ENCODE measurements around the gene AHNAK.

DNA sequence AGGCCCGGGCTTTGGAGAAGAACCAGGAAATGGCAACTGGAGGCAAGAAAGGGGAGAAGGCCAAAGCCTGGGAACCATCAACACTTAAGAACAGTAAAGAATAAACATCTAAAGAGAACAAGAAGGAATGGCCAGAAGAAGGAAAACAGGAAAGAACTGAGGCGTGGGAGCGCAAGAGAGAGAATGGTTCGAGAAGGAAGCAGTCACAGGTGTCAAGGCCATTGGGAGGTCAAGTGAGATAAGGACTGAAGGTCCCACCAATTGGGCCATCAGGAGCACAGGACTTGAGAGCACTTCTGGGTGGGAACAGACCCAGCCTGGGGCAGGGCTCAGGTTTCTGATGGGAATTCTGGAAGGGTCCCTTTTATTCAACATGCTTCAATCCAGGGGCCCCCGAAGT lies 128.5 kb downstream of the AHNAK start:
- TF ChIP-seq, protein P1, sequence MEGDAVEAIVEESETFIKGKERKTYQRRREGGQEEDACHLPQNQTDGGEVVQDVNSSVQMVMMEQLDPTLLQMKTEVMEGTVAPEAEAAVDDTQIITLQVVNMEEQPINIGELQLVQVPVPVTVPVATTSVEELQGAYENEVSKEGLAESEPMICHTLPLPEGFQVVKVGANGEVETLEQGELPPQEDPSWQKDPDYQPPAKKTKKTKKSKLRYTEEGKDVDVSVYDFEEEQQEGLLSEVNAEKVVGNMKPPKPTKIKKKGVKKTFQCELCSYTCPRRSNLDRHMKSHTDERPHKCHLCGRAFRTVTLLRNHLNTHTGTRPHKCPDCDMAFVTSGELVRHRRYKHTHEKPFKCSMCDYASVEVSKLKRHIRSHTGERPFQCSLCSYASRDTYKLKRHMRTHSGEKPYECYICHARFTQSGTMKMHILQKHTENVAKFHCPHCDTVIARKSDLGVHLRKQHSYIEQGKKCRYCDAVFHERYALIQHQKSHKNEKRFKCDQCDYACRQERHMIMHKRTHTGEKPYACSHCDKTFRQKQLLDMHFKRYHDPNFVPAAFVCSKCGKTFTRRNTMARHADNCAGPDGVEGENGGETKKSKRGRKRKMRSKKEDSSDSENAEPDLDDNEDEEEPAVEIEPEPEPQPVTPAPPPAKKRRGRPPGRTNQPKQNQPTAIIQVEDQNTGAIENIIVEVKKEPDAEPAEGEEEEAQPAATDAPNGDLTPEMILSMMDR (conservative IDR thresholded peaks at IDR 0.05 in 1 of 2, IDR thresholded peaks at IDR 0.05 in 1 of 2; ENCODE audit: low read depth in 1 of 2, low read length in 2 of 2): no peak
- TF ChIP-seq EZH2 (IDR thresholded peaks at IDR 0.05; ENCODE audit: low read length, missing control alignments): no peak

Data from fibroblast of lung (primary cell).